Mesenchymal stem cell (in vitro differentiated cells and primary cell): Measurements from ENCODE around the gene C6orf120.

Experiments
- DNase-seq: peaks from one replicate; pipeline ENCODE4 v3.0.0-alpha.2; 2013
- H2AFZ ChIP-seq: one replicate; pipeline ENCODE4 v1.6.1; 2013; ENCODE audit warnings: low read depth, mild to moderate bottlenecking, control low read depth, inconsistent platforms, low read length, moderate library complexity
- H2AK5ac ChIP-seq: 2 replicates; pipeline ENCODE4 v1.6.1; 2013; ENCODE audit warnings: low read length, moderate library complexity, mild to moderate bottlenecking, inconsistent platforms; ENCODE audit not compliant: severe bottlenecking
- H2BK120ac ChIP-seq: one replicate; pipeline ENCODE4 v1.6.1; 2013; ENCODE audit warnings: low read depth, mild to moderate bottlenecking, inconsistent platforms, low read length, moderate library complexity
- H2BK12ac ChIP-seq, 2 experiments: one replicate each; pipeline ENCODE4 v1.6.1; 2013; ENCODE audit warnings: inconsistent platforms in 2 of 2, low read length in 2 of 2, mild to moderate bottlenecking in 2 of 2, moderate library complexity in 2 of 2, control low read depth in 1 of 2
- H2BK15ac ChIP-seq: one replicate; pipeline ENCODE4 v1.6.1; 2013; ENCODE audit warnings: mild to moderate bottlenecking, low read depth, inconsistent platforms; ENCODE audit not compliant: poor library complexity, severe bottlenecking
- H2BK5ac ChIP-seq: 2 replicates; pipeline ENCODE4 v1.6.1; 2013; ENCODE audit warnings: low read depth, mild to moderate bottlenecking, low read length, control low read depth, inconsistent platforms; ENCODE audit not compliant: poor library complexity, severe bottlenecking
- H3K14ac ChIP-seq, 2 experiments: one replicate each; pipeline ENCODE4 v1.6.1; 2013; ENCODE audit warnings: inconsistent platforms in 2 of 2, low read length in 2 of 2, control low read depth in 1 of 2, mild to moderate bottlenecking in 1 of 2, moderate library complexity in 1 of 2
- H3K18ac ChIP-seq, 2 experiments: one replicate each; pipeline ENCODE4 v1.6.1; 2013; ENCODE audit warnings: inconsistent platforms in 2 of 2, low read length in 2 of 2, control low read depth in 1 of 2, low read depth in 1 of 2, mild to moderate bottlenecking in 1 of 2
- H3K23ac ChIP-seq, 2 experiments: one replicate each; pipeline ENCODE4 v1.6.1; 2013; ENCODE audit warnings: inconsistent platforms in 2 of 2, low read length in 2 of 2, mild to moderate bottlenecking in 2 of 2, moderate library complexity in 2 of 2, control low read depth in 1 of 2
- H3K27ac ChIP-seq: 2 replicates; pipeline ENCODE4 v1.5.1; 2013; ENCODE audit warnings: mild to moderate bottlenecking, moderate library complexity, low read length, control low read depth, inconsistent platforms; ENCODE audit not compliant: poor library complexity, severe bottlenecking
- H3K27me3 ChIP-seq, 2 experiments: 2 replicates each; pipeline versions ENCODE4 v1.6.1 to v1.7.0; 2013; ENCODE audit warnings: low read length in 2 of 2, mild to moderate bottlenecking in 2 of 2, moderate library complexity in 2 of 2, control low read depth in 1 of 2, inconsistent platforms in 1 of 2; ENCODE audit not compliant: control insufficient read depth in 1 of 2, insufficient read depth in 1 of 2
- H3K36me3 ChIP-seq, 2 experiments: 2 replicates each; pipeline versions ENCODE4 v1.6.1 to v1.7.0; 2013; ENCODE audit warnings: low read length in 2 of 2, control low read depth in 1 of 2, inconsistent platforms in 1 of 2, low read depth in 1 of 2, mild to moderate bottlenecking in 1 of 2; ENCODE audit not compliant: insufficient read depth in 2 of 2, control insufficient read depth in 1 of 2
- H3K4ac ChIP-seq, 2 experiments: one replicate each; pipeline ENCODE4 v1.6.1; 2013; ENCODE audit warnings: inconsistent platforms in 2 of 2, low read length in 2 of 2, mild to moderate bottlenecking in 2 of 2, moderate library complexity in 2 of 2, control low read depth in 1 of 2, low read depth in 1 of 2
- H3K4me1 ChIP-seq: 2 replicates; pipeline ENCODE4 v1.6.1; 2013; ENCODE audit warnings: low read depth, low read length, control low read depth; ENCODE audit not compliant: control insufficient read depth, insufficient read depth
- H3K4me2 ChIP-seq: 2 replicates; pipeline ENCODE4 v1.6.1; 2013; ENCODE audit warnings: low read length, mild to moderate bottlenecking, inconsistent platforms; ENCODE audit not compliant: poor library complexity, severe bottlenecking
- H3K4me3 ChIP-seq, 2 experiments: 2 replicates each; pipeline versions ENCODE4 v1.5.1 to v1.7.0; 2013; ENCODE audit warnings: low read length in 2 of 2, mild to moderate bottlenecking in 2 of 2, control low read depth in 1 of 2, low read depth in 1 of 2; ENCODE audit not compliant: insufficient read depth in 1 of 2
- H3K79me1 ChIP-seq: replicated peaks from 2 replicates; pipeline ENCODE4 v1.6.1; 2013; ENCODE audit warnings: mild to moderate bottlenecking, control low read depth, low read length, inconsistent platforms; ENCODE audit not compliant: poor library complexity, severe bottlenecking
- H3K9ac ChIP-seq: 2 replicates; pipeline ENCODE4 v1.7.0; 2013; ENCODE audit warnings: mild to moderate bottlenecking, low read length, moderate library complexity
- H3K9me3 ChIP-seq: 2 replicates; pipeline ENCODE4 v1.7.0; 2013; ENCODE audit warnings: mild to moderate bottlenecking, low read length; ENCODE audit not compliant: control insufficient read depth
- H4K8ac ChIP-seq: one replicate; pipeline ENCODE4 v1.6.1; 2013; ENCODE audit warnings: inconsistent platforms, mild to moderate bottlenecking, low read length, moderate library complexity
- H4K91ac ChIP-seq: one replicate; pipeline ENCODE4 v1.6.1; 2013; ENCODE audit warnings: mild to moderate bottlenecking, low read length, inconsistent platforms
- WGBS: methylation state at CpG from one replicate; pipeline ENCODE4 v1.1.7; 2013; ENCODE audit warnings: mixed read lengths; 5-methylcytosine and 5-hydroxymethylcytosine counted together

The C6orf120 gene

GRCh38 chr6:169669147-169669546 is 32.8 kb upstream of the C6orf120 start:
- no peaks in the 10 kb centered on the region for H3K4me1 ChIP-seq
- no peak overlapping the region for H2BK12ac ChIP-seq
- H3K9ac ChIP-seq: no peak overlapping the region
- H3K14ac ChIP-seq: no peak overlapping the region
- no peak overlapping the region for H2AFZ ChIP-seq
- no peak overlapping the region for H2AK5ac ChIP-seq
- WGBS: 99% methylated on average over 6 of the region's 6 CpGs
- H3K36me3 ChIP-seq: peaks cover 36 to 58% of the 10 kb centered on the region in 2 experiments
- H3K9me3 ChIP-seq: no peaks in the 10 kb centered on the region
- no peak overlapping the region for H3K23ac ChIP-seq
- H4K8ac ChIP-seq: peak overlapping the region; percentile 5
- peaks cover 12% of the 10 kb centered on the region for H3K79me1 ChIP-seq
- H4K91ac ChIP-seq: no peak overlapping the region
- no peak overlapping the region for H3K4me2 ChIP-seq
- no peak overlapping the region for H2BK15ac ChIP-seq
- no peak for DNase-seq
- no peak overlapping the region for H3K4ac ChIP-seq
- H3K27me3 ChIP-seq: no peaks in the 10 kb centered on the region
- H3K4me3 ChIP-seq: no peak overlapping the region
- H2BK5ac ChIP-seq: no peak overlapping the region
- no peak overlapping the region for H2BK120ac ChIP-seq
- no peak overlapping the region for H3K18ac ChIP-seq
- no peak overlapping the region for H3K27ac ChIP-seq

DNA sequence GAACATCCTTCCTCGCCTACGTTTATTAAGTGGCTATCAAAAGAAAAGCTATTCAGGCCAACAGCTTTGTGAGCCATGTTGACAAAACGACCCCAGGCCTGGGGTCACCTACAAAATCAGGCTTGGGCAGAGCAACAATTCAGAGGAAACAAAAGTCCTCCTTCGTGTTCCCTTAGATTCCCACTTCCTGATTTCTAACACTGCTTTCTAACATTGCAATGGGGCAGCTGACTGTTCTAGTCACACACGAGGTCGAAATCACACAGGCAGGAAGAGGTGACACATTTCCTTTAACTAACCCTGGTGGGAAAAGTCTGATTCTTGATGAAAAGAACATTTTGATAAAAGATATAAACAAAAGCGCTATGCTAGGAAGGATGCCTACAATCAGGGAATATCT is 32.0 kb upstream of the C6orf120 start:
- H2BK12ac ChIP-seq: no peak overlapping the region
- H3K27ac ChIP-seq: no peak overlapping the region
- H3K14ac ChIP-seq: no peak overlapping the region
- H3K4me2 ChIP-seq: no peak overlapping the region
- H3K4me3 ChIP-seq: no peak overlapping the region
- H3K18ac ChIP-seq: peak overlapping the region in 1 of 2 experiments; percentile 29
- WGBS: 48% methylated on average over 6 of the region's 7 CpGs
- H4K91ac ChIP-seq: no peak overlapping the region
- no peak overlapping the region for H2AK5ac ChIP-seq
- peak; percentile 30 for DNase-seq
- H3K23ac ChIP-seq: no peak overlapping the region
- no peak overlapping the region for H3K9ac ChIP-seq
- no peak overlapping the region for H2BK15ac ChIP-seq
- no peak overlapping the region for H2AFZ ChIP-seq
- H3K9me3 ChIP-seq: no peaks in the 10 kb centered on the region
- H4K8ac ChIP-seq: peak overlapping the region; percentile 61
- peaks cover 34 to 56% of the 10 kb centered on the region in 2 experiments for H3K36me3 ChIP-seq
- H3K27me3 ChIP-seq: no peaks in the 10 kb centered on the region
- H2BK120ac ChIP-seq: no peak overlapping the region
- no peak overlapping the region for H3K4ac ChIP-seq
- H3K4me1 ChIP-seq: no peaks in the 10 kb centered on the region
- H2BK5ac ChIP-seq: no peak overlapping the region
- peaks cover 12% of the 10 kb centered on the region for H3K79me1 ChIP-seq

- Histone ChIP-seq H3K27ac (no peak overlapping the region), H2AFZ (no peak overlapping the region), H2BK5ac (no peak overlapping the region), H3K23ac (no peak overlapping the region), H4K91ac (no peak overlapping the region), H2BK15ac (no peak overlapping the region), H2AK5ac (no peak overlapping the region), H2BK120ac (no peak overlapping the region), H3K27me3 (no peaks in the 10 kb centered on the region), H3K4me3 (no peak overlapping the region), H3K4ac (no peak overlapping the region), H3K4me1 (no peaks in the 10 kb centered on the region), H3K9me3 (no peaks in the 10 kb centered on the region), H4K8ac (no peak overlapping the region), H3K79me1 (peaks cover 10% of the 10 kb centered on the region), H3K14ac (no peak overlapping the region), H3K18ac (no peak overlapping the region), H3K36me3 (peaks cover 30 to 46% of the 10 kb centered on the region in 2 experiments), H3K4me2 (no peak overlapping the region), H3K9ac (no peak overlapping the region), H2BK12ac (no peak overlapping the region)
- DNase-seq: no peak
- 95% methylated on average over 5 of the region's 5 CpGs for WGBS
These were observed 30.4 kb upstream of the C6orf120 start for GRCh38 chr6:169671563-169671962.

- Histone ChIP-seq H2AK5ac (no peak overlapping the region), H2BK120ac (no peak overlapping the region), H3K27me3 (no peaks in the 10 kb centered on the region), H3K4me2 (no peak overlapping the region), H3K4ac (no peak overlapping the region), H3K9ac (no peak overlapping the region), H3K27ac (no peak overlapping the region), H3K79me1 (peaks cover 13% of the 10 kb centered on the region), H3K9me3 (no peaks in the 10 kb centered on the region), H3K4me3 (no peak overlapping the region), H3K14ac (no peak overlapping the region), H2BK15ac (no peak overlapping the region), H2BK5ac (no peak overlapping the region), H2AFZ (no peak overlapping the region), H4K91ac (no peak overlapping the region), H3K18ac (no peak overlapping the region), H2BK12ac (no peak overlapping the region), H3K23ac (no peak overlapping the region), H3K4me1 (no peaks in the 10 kb centered on the region), H3K36me3 (peaks cover 16 to 34% of the 10 kb centered on the region in 2 experiments), H4K8ac (no peak overlapping the region)
- DNase-seq: no peak
- WGBS: 98% methylated on average over 3 of the region's 3 CpGs
These were observed 26.9 kb upstream of the C6orf120 start for GRCh38 chr6:169675011-169675410.
